ENCODE results near the gene BMP8B.

- no peak for TF ChIP-seq CTCF (IDR thresholded peaks at IDR 0.05)
- TF ChIP-seq POLR2A (IDR thresholded peaks at IDR 0.05), result no peak
- TF ChIP-seq POLR2AphosphoS5 (IDR thresholded peaks at IDR 0.05), result no peak
These were observed 77.3 kb downstream of the BMP8B start for GRCh38 chr1:39711104-39711965.
